Activated naive CD8-positive, alpha-beta T cell treated with anti-CD3 and anti-CD28 coated beads for 36 hours (primary cell): ENCODE measurements around the gene LHX5. TPM values are rescaled to one million over a fixed set of nuclear protein-coding genes. Genes with fewer than 3 reads are reported as not detected.
A peak's percentile ranks its signal among the peaks of the same experiment; 100 is the strongest.

ENCODE experiments used
- DNase-seq: peaks from one replicate; pipeline ENCODE4 v3.0.0; 2021
- H3K27ac Mint-ChIP-seq: one replicate; pipeline ENCODE4 v1.8.0; 2022; ENCODE audit warnings: mild to moderate bottlenecking, moderate library complexity, mixed read lengths
- H3K27me3 Mint-ChIP-seq: one replicate; pipeline ENCODE4 v1.8.0; 2022; ENCODE audit warnings: mild to moderate bottlenecking, mixed read lengths
- H3K36me3 Mint-ChIP-seq: one replicate; pipeline ENCODE4 v1.8.0; 2021; ENCODE audit warnings: mild to moderate bottlenecking, mixed read lengths
- H3K4me1 Mint-ChIP-seq: one replicate; pipeline ENCODE4 v1.8.0; 2021; ENCODE audit warnings: mixed read lengths
- H3K4me3 Mint-ChIP-seq: one replicate; pipeline ENCODE4 v1.8.0; 2022; ENCODE audit warnings: mild to moderate bottlenecking, moderate library complexity, mixed read lengths
- H3K9me3 Mint-ChIP-seq: one replicate; pipeline ENCODE4 v1.8.0; 2022; ENCODE audit warnings: mixed read lengths
- total RNA-seq, 2 experiments: library from RNA; stranded (reverse); gene quantifications; one replicate each; pipeline ENCODE4 v1.2.3, GENCODE V29; 2021

The LHX5 gene
- total RNA-seq, 2 experiments from 2014 or later: not detected

DNA sequence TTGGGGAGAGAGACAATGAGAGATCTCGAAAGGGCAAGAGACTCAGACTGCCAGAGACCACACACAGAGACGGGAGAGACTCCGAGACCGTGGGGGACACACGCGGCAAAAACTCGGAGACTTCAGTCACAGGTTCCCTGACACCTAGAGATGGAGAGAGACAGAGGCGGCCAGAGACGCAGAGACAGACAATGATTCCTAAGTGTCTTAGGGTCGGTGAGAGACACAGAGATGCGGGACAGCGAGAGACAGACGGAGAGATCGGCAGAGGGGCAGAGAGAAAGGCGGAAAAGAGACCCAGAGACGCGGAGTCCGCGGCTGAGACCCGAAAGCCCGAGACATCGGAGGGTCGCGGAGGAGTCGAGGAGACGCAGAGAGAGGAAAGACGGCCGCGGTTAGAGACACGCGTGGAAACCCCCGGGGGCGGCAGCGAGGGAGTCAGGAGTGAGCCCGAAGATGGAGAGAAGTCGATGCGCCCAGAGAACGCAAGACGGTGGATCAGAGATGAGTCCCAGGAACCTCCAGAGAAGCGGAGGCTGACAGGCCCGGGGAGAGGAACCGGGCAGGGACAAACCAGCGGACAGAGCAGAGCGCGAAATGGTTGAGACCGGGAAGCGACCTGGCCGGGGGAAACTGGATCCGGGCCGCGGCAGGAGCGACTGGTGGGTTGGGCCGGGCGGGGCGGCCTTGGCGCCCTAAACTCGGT is 7.8 kb downstream of the LHX5 start:
- no peak for DNase-seq
- H3K9me3 Mint-ChIP-seq: no peaks in the 10 kb centered on the region
- peaks cover 88% of the 10 kb centered on the region for H3K27me3 Mint-ChIP-seq
- peak overlapping the region; percentile 30 for H3K4me3 Mint-ChIP-seq
- peaks cover 25% of the 10 kb centered on the region for H3K4me1 Mint-ChIP-seq
- H3K27ac Mint-ChIP-seq: no peak overlapping the region
- no peaks in the 10 kb centered on the region for H3K36me3 Mint-ChIP-seq

DNA sequence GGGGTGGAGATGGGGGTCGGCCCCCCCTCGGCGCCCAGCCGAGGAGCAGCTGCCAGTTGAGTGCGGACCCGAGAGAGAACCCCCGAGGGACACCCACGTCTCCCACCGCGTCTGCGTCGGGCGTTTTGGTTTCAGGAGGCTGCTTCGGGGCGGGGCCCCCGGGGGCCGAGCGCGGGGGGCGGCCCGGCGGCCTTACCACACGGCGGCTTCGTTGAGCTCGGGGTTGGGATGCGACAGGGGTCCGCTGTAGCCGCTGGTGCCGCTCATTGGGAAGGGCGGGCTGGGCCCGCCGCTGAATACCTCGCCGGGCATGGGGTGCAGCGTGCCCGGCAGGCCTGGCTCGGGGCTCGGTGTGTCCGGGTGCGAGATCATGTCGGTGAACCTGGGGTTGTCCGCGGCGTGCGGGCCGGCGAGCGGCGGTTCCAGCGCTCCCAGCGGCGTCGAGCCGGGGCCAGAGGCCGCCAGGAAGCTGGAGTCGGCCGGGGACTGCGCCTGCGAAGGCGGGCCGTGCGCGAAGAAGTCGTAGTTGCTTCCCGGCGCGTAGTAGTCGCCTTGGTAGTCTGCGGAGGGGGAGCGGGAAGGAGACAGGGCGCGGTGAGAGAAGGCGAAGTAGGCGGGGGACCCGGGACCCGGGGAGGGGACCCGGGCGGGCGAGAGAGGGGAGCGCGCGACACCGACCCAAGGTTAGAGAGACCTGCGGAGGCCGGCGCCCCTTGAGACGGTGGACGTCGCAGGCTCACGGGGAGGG is 8.5 kb downstream of the LHX5 start:
- Mint-ChIP-seq H3K36me3 (no peaks in the 10 kb centered on the region), H3K4me1 (peaks cover 22% of the 10 kb centered on the region), H3K4me3 (peak overlapping the region; percentile 30), H3K27me3 (peaks cover 83% of the 10 kb centered on the region), H3K27ac (no peak overlapping the region), H3K9me3 (no peaks in the 10 kb centered on the region)
- no peak for DNase-seq

DNA sequence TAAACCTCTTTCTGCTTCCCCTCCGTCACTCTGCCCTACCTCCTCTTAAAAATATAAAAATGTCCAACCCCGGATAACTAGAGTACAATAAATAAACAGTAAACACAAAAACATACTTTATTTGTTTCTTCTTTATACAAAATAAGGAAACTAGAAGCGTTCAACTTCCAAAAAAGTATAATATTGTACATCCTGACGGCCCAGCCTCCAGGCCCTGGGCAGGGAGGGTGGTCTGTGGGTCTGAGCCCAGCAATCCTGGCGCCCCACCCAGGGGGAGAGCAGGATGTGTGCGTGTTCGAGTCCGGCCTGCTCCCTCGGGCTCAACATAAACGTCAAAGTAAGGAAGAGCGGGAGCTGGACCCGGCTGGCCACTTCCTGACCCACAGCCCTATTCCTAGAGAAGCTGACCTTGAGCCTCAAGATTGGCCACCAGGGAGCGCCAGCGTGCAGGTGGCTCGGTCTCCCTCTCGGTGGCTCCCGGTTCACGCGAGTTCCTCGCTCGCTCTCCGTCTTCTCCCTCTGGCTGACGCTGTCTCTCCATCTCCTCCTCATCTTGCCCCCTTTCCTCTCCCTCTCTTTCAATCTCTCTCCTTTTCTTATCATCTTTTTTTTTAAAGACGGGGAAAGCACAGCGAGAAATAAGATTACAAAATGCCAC is 9.4 kb downstream of the LHX5 start:
- no peak overlapping the region for H3K27ac Mint-ChIP-seq

DNA sequence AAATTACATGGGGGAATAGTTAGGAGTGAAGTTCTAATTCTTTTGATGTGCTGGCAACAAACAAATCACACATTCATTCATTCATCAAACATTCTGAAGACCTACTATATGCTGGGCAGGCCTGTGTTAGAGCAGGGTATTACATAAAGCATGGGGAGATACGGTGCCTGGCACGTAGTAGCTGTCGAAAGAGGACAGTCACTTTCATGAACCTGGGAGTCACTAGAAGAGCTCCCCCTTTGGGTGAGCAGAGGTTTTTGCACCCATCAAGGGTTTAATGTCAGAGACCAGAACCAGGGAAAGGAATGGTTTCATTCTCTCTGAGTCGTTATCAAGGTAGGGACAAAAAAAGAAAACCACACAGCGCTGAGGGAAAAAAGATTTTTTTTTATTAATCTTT is 10.0 kb downstream of the LHX5 start:
- Mint-ChIP-seq H3K27me3 (peaks cover 72% of the 10 kb centered on the region), H3K27ac (no peak overlapping the region), H3K36me3 (no peaks in the 10 kb centered on the region), H3K9me3 (no peaks in the 10 kb centered on the region), H3K4me3 (no peak overlapping the region), H3K4me1 (peaks cover 19% of the 10 kb centered on the region)
- no peak for DNase-seq

More for the DNA sequence above, 9.4 kb downstream of the LHX5 start:
- Mint-ChIP-seq H3K27me3 (peaks cover 78% of the 10 kb centered on the region), H3K9me3 (no peaks in the 10 kb centered on the region), H3K4me1 (peaks cover 22% of the 10 kb centered on the region), H3K36me3 (no peaks in the 10 kb centered on the region), H3K4me3 (peak overlapping the region; percentile 66)
- peak; percentile 68 for DNase-seq

DNA sequence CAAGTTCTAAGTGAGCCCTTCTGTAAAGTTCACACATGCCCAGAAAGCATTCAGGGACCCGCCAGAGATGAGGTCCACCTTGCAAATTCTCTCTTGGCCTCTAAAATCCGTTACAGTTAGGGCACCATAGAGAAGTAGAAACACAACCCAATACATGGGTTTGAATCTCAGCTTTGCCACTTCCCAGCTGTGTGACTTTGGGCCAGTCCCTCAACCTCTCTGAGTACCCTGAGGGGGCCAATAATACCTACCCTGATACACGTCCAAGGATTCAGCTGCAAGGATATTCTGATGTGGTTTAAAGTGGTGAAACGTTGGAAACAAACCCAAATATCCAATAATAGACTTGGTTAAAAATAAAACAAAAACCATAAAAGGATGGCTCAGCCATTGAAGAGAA is 11.7 kb downstream of the LHX5 start:
- Mint-ChIP-seq H3K36me3 (no peaks in the 10 kb centered on the region), H3K27ac (no peak overlapping the region), H3K27me3 (peaks cover 64% of the 10 kb centered on the region), H3K4me3 (no peak overlapping the region), H3K4me1 (peaks cover 15% of the 10 kb centered on the region), H3K9me3 (no peaks in the 10 kb centered on the region)
- DNase-seq: no peak

DNA sequence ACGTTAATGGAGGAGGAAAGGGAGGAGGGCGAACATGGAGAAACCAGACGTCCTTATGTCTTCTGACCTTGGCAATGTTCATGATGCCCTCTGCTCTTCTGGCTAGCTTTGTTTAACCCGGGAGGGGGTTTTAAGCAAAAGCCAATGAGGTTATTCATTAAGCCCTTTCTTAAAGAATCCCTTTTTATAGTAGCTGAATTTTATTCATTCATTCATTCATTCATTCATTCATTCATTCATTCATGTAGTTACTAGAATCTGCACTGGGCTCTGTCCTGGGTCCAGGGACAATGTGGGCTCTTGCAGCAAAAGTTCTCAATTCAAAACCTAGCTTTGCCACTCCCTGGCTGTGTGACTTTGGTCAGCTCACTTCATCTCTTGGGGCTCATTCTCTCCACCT is 14.0 kb downstream of the LHX5 start:
- H3K4me1 Mint-ChIP-seq: peaks cover 3% of the 10 kb centered on the region
- DNase-seq: no peak
- peaks cover 51% of the 10 kb centered on the region for H3K27me3 Mint-ChIP-seq
- H3K4me3 Mint-ChIP-seq: no peak overlapping the region
- H3K36me3 Mint-ChIP-seq: no peaks in the 10 kb centered on the region
- no peak overlapping the region for H3K27ac Mint-ChIP-seq
- no peaks in the 10 kb centered on the region for H3K9me3 Mint-ChIP-seq

DNA sequence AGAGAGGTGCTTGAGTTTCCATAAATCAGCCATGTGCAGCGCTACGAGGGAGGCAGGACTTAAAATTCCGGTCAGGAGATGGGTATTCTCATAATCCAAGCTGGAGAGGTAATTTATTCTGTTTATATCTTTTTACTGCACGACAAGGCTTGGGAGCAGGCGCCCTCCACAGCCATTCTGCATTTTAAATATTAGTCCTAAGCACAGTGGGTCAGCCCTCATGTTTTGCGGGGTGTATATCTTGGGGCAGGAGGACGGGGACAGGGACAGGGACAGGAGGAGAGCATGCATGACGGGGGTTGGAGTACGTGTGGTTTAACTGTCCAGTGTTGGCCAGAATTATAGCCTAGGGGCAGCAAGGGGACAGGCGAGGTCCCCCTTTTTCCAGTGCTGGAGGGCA is 14.5 kb downstream of the LHX5 start:
- no peak for DNase-seq
- Mint-ChIP-seq H3K27ac (no peak overlapping the region), H3K4me3 (no peak overlapping the region), H3K9me3 (no peaks in the 10 kb centered on the region), H3K36me3 (no peaks in the 10 kb centered on the region), H3K4me1 (no peaks in the 10 kb centered on the region), H3K27me3 (peaks cover 46% of the 10 kb centered on the region)

DNA sequence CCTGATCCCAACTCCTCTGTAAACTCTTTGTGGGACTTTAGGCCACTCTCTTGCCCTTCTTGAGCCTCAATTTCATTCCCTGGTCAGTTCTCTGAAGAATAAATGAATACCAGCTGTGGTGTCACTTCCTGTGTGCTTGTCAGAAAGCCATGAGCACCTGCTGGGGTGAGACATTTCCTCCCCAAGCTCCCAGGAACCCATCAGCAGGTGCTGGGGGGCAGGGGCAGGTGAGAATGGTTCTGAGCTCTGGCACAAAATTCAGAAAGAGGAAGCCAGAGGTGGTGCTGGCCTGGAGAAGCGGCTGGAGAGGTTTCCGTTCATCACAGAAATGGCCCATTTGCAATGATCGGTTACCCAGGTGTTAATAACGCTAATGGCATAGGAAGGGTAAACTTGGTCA is 14.9 kb downstream of the LHX5 start:
- no peak overlapping the region for H3K27ac Mint-ChIP-seq
- no peak for DNase-seq
- peaks cover 42% of the 10 kb centered on the region for H3K27me3 Mint-ChIP-seq
- H3K36me3 Mint-ChIP-seq: no peaks in the 10 kb centered on the region
- H3K4me3 Mint-ChIP-seq: no peak overlapping the region
- H3K4me1 Mint-ChIP-seq: no peaks in the 10 kb centered on the region
- H3K9me3 Mint-ChIP-seq: no peaks in the 10 kb centered on the region

DNA sequence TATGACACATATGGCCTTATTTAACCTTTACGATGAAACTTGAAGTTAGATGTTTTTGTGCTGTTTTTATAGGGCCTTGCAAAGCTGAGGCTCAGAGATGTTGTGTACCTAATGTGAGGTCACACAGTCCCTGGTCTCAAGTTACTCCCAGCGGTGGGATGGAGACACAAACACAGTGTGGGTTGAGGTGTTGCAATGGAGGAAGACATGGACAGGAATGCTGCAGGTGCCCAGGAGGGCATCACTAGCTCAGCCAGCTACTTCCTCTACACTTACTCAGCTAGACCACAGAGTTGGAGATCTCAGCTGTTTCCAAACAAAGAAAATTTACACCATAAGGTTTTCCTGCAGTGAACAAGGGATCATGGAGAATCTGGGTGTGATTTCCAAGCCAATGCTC is 15.5 kb downstream of the LHX5 start:
- Mint-ChIP-seq H3K9me3 (no peaks in the 10 kb centered on the region), H3K36me3 (no peaks in the 10 kb centered on the region), H3K4me3 (no peak overlapping the region), H3K27me3 (peaks cover 37% of the 10 kb centered on the region), H3K4me1 (no peaks in the 10 kb centered on the region), H3K27ac (no peak overlapping the region)
- no peak for DNase-seq

DNA sequence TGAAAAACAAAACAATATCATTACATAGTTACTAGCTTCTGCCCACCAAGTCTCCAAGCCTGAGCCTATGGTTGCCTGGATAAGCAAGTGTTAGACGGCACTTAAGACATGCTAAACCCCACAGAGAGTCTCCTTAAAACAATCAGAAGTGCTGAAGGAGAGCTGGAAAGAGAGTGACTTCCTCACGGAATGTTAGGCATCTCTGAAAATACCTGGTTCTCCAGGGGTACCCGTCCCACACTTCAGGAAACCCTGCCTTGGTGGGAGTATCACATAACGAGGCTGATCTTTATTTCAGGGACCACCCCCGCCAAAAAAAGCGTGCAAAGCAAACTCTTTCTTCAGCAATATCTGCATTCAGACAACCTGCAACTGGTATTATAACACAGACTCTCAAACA is 18.3 kb downstream of the LHX5 start:
- DNase-seq: no peak
- no peak overlapping the region for H3K27ac Mint-ChIP-seq
- H3K27me3 Mint-ChIP-seq: peaks cover 25% of the 10 kb centered on the region
- no peaks in the 10 kb centered on the region for H3K9me3 Mint-ChIP-seq
- no peaks in the 10 kb centered on the region for H3K4me1 Mint-ChIP-seq
- H3K4me3 Mint-ChIP-seq: no peak overlapping the region
- H3K36me3 Mint-ChIP-seq: no peaks in the 10 kb centered on the region

DNA sequence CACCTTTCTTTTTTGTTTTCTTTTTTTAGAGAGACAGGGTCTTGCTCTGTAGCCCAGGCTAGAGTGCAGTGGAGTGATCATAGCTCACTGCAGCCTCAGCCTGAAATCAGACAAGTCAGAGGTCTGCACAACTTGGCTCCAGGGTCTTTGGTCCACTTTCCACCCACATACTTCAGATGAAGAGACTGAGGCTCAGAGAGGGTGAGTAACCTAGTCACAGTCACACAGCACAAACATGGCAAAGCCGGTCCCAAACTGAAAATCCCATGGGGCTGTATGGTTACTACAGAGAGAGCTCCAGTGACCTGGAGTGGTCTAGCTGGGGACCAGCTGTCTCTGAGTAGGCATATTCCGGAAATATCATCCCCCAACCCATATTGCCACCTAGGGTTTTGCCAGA is 19.2 kb downstream of the LHX5 start:
- Mint-ChIP-seq H3K9me3 (no peaks in the 10 kb centered on the region), H3K36me3 (no peaks in the 10 kb centered on the region), H3K27ac (no peak overlapping the region), H3K4me1 (no peaks in the 10 kb centered on the region), H3K4me3 (no peak overlapping the region), H3K27me3 (peaks cover 28% of the 10 kb centered on the region)
- no peak for DNase-seq

DNA sequence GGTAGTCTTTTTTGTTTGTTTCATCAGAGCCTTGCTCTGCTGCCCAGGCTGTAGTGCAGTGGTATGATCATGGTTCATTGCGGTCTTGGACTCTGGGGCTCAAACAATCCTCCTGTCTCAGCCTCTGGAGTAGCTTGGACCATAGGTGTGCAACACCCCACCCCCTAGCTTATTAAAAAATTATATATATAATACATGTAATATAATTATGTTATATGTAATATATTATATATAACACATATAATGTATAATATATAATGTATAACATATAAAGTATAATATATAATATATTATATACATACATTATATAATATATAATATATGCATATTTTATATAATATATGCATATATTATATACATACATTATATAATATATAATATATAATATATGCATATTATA is 21.8 kb downstream of the LHX5 start:
- no peak overlapping the region for H3K27ac Mint-ChIP-seq
- peaks cover 39% of the 10 kb centered on the region for H3K27me3 Mint-ChIP-seq

DNA sequence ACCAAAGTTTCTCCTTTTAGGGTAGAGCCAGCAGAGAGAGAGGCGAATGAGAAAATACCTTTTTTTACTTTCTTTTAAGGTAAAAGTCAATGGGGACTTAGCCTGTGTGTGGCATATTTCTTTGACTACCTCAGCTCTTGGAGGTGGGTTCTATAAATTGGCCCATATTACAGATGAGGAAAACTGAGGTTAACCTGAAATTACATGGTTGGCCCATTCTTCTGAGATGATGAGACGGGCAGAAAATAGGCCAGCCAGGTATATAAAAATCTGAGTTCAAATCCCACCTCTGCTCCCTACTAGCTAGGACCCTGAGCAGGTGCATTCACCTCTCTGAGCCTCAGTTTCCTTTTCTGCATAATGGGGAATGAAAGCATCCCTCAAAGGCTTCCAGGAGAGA is 22.4 kb downstream of the LHX5 start:
- Mint-ChIP-seq H3K4me3 (no peak overlapping the region), H3K9me3 (peaks cover 4% of the 10 kb centered on the region), H3K27ac (no peak overlapping the region), H3K4me1 (no peaks in the 10 kb centered on the region), H3K36me3 (no peaks in the 10 kb centered on the region), H3K27me3 (peaks cover 42% of the 10 kb centered on the region)
- no peak for DNase-seq

More for the DNA sequence above, 21.8 kb downstream of the LHX5 start:
- DNase-seq: no peak
- Mint-ChIP-seq H3K9me3 (peaks cover 4% of the 10 kb centered on the region), H3K36me3 (no peaks in the 10 kb centered on the region), H3K4me3 (no peak overlapping the region), H3K4me1 (no peaks in the 10 kb centered on the region)

DNA sequence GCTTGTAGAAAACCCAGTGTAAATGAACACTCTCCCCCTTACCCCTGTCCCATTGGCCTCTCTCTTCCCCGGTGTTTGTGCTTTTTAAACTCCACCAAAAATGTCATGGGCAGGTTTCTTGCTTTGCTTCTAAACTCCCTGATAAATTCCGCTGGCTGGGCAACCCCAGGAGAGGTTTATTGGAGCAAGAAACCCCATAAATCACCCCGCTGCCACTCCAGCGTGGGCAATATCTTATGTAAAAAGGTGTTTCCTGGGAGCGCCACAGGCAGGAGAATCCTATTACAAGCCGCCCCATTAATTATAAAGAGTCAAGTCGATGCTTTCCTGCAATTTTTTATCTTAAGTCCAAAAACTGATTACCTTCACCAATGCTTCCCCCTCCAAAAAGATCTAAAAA is 22.8 kb downstream of the LHX5 start:
- peaks cover 42% of the 10 kb centered on the region for H3K27me3 Mint-ChIP-seq
- no peaks in the 10 kb centered on the region for H3K36me3 Mint-ChIP-seq
- no peak overlapping the region for H3K4me3 Mint-ChIP-seq
- H3K4me1 Mint-ChIP-seq: no peaks in the 10 kb centered on the region
- H3K27ac Mint-ChIP-seq: no peak overlapping the region
- peaks cover 4% of the 10 kb centered on the region for H3K9me3 Mint-ChIP-seq
- no peak for DNase-seq

DNA sequence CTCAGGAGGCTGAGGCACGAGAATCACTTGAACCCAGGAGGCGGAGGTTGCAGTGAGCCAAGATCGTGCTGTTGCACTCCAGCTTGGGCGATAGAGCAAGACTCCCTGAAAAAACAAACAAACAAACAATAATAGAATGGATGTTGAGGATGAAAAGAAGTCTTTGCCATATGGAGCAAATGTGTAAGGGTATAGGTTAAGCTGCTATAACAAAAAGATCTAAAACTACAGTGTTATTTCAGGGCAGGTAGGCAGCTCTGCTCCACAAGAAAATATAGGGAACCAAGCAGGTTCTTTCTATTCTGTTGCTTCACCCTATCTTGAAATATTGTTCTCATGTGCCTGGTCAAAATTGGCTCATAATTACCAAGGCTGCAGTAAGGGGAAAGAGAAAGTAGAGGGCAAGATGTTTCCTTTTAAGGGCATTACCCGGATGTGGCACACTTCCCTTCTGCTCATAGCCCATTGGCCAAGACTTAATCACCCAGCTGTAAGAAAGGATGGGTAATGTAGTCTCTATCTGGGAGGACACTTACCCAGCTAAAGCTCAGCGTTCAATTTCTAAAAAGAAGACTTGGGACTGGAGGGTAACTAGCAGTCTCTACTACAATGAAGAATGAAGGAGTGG is 26.0 kb downstream of the LHX5 start:
- Mint-ChIP-seq H3K27me3 (peaks cover 36% of the 10 kb centered on the region), H3K9me3 (peaks cover 4% of the 10 kb centered on the region), H3K36me3 (no peaks in the 10 kb centered on the region), H3K4me1 (no peaks in the 10 kb centered on the region), H3K27ac (no peak overlapping the region), H3K4me3 (no peak overlapping the region)
- no peak for DNase-seq
